ENCODE data around the gene RPL27. TPM values are rescaled to one million over a fixed set of nuclear protein-coding genes. Genes with fewer than 3 reads are reported as not detected.

RPL27 gene
- total and polyA plus RNA-seq, 2 of the 13 experiments (the other 11 are each of a cell fraction or from before 2014, with no cell fraction given), result 1,585 to 5,840 TPM

DNA sequence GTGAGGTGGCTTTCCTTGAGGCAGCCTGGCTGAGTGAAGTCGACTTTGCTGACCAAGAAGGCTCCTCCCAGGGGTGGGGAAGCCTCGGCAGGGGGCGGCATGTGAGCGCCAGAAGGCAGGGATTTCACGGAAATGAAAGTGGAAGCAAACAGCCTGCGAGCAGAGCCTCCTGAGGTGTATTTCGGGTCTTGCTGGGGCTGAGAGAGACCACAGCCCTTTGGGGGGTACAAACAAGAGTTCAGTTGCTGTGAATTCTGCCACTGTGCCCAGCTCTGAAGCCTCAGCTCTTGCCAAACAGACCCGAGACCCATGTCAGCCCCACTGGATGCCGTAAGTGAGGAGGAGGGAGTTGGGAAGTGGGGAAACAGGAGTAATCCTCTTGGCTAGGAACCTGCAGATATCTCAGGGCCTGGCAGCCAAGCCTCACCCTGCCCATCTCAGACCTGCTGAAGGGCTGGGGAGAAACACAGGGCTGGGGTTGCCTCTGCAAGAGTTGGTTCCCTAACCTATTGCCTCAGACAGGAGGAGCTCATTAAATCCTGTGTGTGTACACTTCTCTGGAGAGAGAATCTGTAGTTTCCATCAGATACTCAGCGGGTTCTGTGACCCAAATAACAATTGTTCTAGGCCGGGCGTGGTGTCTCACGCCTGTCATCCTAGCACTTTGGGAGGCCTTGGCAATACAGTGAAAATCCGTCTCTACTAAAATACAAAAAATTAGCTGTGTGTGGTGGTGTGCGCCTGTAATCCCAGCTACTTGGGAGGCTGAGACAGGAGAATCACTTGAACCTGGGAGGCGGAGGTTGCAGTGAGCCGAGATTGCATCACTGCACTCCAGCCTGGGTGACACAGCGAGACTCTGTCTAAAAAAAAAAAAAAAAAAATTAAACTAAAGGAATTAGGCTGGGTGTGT lies 8.7 kb downstream of the RPL27 start, which contains the start of gene IFI35 (continued):
- TF ChIP-seq, protein P1, sequence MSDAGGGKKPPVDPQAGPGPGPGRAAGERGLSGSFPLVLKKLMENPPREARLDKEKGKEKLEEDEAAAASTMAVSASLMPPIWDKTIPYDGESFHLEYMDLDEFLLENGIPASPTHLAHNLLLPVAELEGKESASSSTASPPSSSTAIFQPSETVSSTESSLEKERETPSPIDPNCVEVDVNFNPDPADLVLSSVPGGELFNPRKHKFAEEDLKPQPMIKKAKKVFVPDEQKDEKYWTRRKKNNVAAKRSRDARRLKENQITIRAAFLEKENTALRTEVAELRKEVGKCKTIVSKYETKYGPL (CRISPR knock-in tag; IDR thresholded peaks at IDR 0.05), result no peak
- TF ChIP-seq ZFP1 (CRISPR knock-in tag; IDR thresholded peaks at IDR 0.05) (no peak), ZNF761 (CRISPR knock-in tag; conservative IDR thresholded peaks at IDR 0.05) (no peak), BCL3 (CRISPR knock-in tag; IDR thresholded peaks at IDR 0.05) (no peak; the same call in 1 of the 2 replicates), TAF15 (IDR thresholded peaks at IDR 0.05; ENCODE audit: low read depth, low read length, poor library complexity, severe bottlenecking) (no peak), ZNF232 (CRISPR knock-in tag; IDR thresholded peaks at IDR 0.05; ENCODE audit: borderline replicate concordance) (no peak), YY1 (IDR thresholded peaks at IDR 0.05; ENCODE audit: insufficient read depth, insufficient replicate concordance, low read depth, low read length) (peak; percentile 25), SNAPC2 (CRISPR knock-in tag; IDR thresholded peaks at IDR 0.05) (no peak), KDM5B (CRISPR knock-in tag; IDR thresholded peaks at IDR 0.05; ENCODE audit: borderline replicate concordance) (no peak; the same call in 1 of the 2 replicates), TEAD2 (CRISPR knock-in tag; IDR thresholded peaks at IDR 0.05) (no peak), HNRNPUL1 (IDR thresholded peaks at IDR 0.05; ENCODE audit: low read depth, low read length) (no peak), ZNF839 (CRISPR knock-in tag; IDR thresholded peaks at IDR 0.05; ENCODE audit: borderline replicate concordance) (no peak), ZNF446 (CRISPR knock-in tag; IDR thresholded peaks at IDR 0.05) (no peak), ZNF563 (CRISPR knock-in tag; IDR thresholded peaks at IDR 0.05) (0 out of 2 replicates have a peak, but pooled peaks have one; percentile 30), NR2F6 (IDR thresholded peaks at IDR 0.05) (no peak; the same call in 1 of the 2 replicates), NR2F6 (CRISPR knock-in tag; IDR thresholded peaks at IDR 0.05) (peak; percentile 28; the same call in 1 of the 2 replicates), TFAP4 (IDR thresholded peaks at IDR 0.05; ENCODE audit: borderline replicate concordance, low read depth) (no peak), ZNF280B (CRISPR knock-in tag; IDR thresholded peaks at IDR 0.05; ENCODE audit: borderline replicate concordance) (peak; percentile 67; the same call in 1 of the 2 replicates), ZNF589 (CRISPR knock-in tag; conservative IDR thresholded peaks at IDR 0.05) (no peak), DR1 (CRISPR knock-in tag; IDR thresholded peaks at IDR 0.05) (no peak)
- TF ChIP-seq, protein P2, sequence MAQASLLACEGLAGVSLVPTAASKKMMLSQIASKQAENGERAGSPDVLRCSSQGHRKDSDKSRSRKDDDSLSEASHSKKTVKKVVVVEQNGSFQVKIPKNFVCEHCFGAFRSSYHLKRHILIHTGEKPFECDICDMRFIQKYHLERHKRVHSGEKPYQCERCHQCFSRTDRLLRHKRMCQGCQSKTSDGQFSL (CRISPR knock-in tag; IDR thresholded peaks at IDR 0.05), result peak; percentile 86
- TF ChIP-seq, protein P3, sequence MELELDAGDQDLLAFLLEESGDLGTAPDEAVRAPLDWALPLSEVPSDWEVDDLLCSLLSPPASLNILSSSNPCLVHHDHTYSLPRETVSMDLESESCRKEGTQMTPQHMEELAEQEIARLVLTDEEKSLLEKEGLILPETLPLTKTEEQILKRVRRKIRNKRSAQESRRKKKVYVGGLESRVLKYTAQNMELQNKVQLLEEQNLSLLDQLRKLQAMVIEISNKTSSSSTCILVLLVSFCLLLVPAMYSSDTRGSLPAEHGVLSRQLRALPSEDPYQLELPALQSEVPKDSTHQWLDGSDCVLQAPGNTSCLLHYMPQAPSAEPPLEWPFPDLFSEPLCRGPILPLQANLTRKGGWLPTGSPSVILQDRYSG (CRISPR knock-in tag; IDR thresholded peaks at IDR 0.05), result 0 out of 2 replicates have a peak, but pooled peaks have one; percentile 24
- TF ChIP-seq, protein P4, sequence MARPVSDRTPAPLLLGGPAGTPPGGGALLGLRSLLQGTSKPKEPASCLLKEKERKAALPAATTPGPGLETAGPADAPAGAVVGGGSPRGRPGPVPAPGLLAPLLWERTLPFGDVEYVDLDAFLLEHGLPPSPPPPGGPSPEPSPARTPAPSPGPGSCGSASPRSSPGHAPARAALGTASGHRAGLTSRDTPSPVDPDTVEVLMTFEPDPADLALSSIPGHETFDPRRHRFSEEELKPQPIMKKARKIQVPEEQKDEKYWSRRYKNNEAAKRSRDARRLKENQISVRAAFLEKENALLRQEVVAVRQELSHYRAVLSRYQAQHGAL (CRISPR knock-in tag; IDR thresholded peaks at IDR 0.05; ENCODE audit: not compliant biosample characterization), result no peak

Data from HepG2 (cell line).